COLO668 (cell line): ENCODE measurements around the gene CHDH.
A peak's percentile ranks its signal among the peaks of the same experiment; 100 is the strongest.

ENCODE experiments used
- DNase-seq: peaks from one replicate; lab custom pipeline; 2025; ENCODE audit not compliant: unreplicated experiment; lab: John Stamatoyannopoulos, UW

CHDH gene

GRCh38 chr3:53792866-53793265 lies 53.4 kb downstream of the CHDH start:
- DNase-seq, result peak; percentile 9

GRCh38 chr3:53791317-53791716 lies 54.9 kb downstream of the CHDH start:
- no peak for DNase-seq

GRCh38 chr3:53790470-53790869 lies 55.7 kb downstream of the CHDH start:
- DNase-seq, result no peak

GRCh38 chr3:53789459-53789858 lies 56.8 kb downstream of the CHDH start:
- no peak for DNase-seq

DNA sequence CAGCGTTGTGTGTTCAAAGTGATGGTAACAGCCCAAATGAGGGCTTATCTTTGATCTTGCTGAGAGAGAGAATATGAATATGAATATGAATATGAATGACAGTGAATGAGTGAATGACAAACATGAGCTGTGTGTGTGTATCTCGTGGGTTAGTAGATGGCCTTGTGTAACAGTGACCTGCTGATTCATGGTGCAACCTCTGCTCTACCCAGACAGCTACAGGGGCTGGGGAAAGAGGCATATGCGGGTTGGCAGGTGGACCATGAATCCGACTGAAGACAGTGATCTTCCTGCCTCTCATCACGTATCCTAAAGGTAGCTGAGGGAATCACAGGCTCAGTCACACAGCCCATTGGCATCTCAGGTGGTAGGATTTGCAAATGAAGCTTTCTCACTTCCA lies 58.2 kb downstream of the CHDH start:
- DNase-seq, result no peak

- DNase-seq, result no peak
These were observed 59.2 kb downstream of the CHDH start for GRCh38 chr3:53787016-53787415.

DNA sequence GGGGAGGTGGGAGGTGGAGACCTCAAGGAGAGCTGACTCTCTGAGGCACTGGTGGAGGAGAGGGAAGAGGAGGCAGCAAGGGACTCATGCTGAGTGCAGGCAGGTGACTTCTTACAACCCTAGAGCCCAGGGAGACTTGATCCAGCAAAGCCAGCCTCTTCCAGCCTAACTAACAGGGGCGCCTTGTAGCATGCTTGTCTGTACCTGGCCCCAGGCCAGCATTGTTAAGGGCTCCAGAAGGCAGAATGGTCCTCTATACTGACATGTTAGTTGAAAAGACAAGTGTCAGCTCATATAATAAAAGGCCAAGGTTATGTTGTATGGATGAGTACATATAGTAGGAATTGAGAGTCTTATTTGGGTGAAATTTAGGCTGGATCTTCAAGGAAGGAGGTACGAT lies 65.4 kb downstream of the CHDH start:
- no peak for DNase-seq

DNA sequence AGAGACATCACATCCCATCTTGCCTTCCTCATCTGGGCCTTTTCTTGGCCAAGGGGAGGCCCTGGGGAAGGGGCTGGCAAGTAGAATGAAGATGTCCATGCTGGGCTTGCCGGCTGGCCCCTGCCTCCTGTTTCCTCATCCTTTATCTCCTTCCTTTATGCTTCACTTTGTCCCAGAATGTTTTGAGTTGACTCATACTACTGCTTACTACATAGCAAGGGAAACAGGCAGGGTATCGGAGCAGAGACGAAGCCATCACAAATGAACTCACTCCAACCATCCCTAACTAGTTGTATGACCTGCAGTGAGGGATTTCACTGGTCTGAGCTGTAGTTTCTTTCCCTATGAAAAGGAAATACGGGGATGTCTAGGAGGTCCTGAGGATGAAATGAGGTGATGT lies 66.0 kb downstream of the CHDH start:
- no peak for DNase-seq

- DNase-seq, result no peak
These were observed 68.1 kb downstream of the CHDH start for GRCh38 chr3:53778153-53778552.

DNA sequence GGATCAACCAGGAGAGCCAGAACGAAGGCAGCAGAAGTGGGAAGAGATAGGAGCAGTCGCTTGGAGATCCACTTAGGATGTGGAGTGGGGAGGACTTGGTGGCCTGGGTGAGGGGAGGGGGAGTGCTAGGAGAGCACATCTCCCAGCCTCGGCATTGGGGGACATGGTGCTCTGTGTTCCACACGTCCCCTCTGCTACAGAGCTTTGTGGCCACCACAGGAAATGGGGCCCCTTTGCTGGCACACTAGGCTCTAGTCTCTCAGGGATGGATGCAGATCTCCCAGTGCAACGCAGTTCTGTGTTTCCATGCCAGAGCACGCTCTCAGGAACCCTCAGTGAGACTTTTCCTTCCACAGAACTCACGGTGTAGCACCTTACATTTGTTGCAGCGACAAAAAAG lies 68.8 kb downstream of the CHDH start:
- no peak for DNase-seq

- no peak for DNase-seq
These were observed 69.6 kb downstream of the CHDH start for GRCh38 chr3:53776494-53777101.

- DNase-seq, result peak; percentile 45
These were observed 70.4 kb downstream of the CHDH start for GRCh38 chr3:53775834-53776251.

- no peak for DNase-seq
These were observed 71.2 kb downstream of the CHDH start for GRCh38 chr3:53775018-53775417.

GRCh38 chr3:53774414-53774813 lies 71.8 kb downstream of the CHDH start:
- DNase-seq, result no peak

GRCh38 chr3:53773611-53774368 lies 72.4 kb downstream of the CHDH start:
- DNase-seq, result no peak

- DNase-seq, result no peak
These were observed 73.2 kb downstream of the CHDH start for GRCh38 chr3:53773021-53773436.

DNA sequence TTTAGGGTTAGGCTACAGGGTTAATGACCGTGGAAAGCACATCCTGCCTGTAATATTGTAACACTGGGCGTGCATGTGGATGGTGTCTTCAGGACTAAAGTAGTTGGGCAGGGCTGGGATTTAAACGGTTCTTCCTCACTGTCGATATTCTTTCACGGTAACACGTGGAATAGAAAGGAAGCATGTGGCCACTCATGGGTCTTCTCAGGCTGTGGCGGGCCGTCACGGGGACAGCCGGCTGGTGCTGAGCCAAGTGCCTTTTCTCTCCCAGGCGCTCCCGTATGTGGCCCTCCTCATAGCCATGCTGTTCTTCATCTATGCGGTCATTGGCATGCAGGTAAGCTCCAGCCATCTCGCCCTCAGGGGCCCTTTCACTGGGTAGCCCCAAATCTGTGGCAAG lies 73.7 kb downstream of the CHDH start:
- no peak for DNase-seq

DNA sequence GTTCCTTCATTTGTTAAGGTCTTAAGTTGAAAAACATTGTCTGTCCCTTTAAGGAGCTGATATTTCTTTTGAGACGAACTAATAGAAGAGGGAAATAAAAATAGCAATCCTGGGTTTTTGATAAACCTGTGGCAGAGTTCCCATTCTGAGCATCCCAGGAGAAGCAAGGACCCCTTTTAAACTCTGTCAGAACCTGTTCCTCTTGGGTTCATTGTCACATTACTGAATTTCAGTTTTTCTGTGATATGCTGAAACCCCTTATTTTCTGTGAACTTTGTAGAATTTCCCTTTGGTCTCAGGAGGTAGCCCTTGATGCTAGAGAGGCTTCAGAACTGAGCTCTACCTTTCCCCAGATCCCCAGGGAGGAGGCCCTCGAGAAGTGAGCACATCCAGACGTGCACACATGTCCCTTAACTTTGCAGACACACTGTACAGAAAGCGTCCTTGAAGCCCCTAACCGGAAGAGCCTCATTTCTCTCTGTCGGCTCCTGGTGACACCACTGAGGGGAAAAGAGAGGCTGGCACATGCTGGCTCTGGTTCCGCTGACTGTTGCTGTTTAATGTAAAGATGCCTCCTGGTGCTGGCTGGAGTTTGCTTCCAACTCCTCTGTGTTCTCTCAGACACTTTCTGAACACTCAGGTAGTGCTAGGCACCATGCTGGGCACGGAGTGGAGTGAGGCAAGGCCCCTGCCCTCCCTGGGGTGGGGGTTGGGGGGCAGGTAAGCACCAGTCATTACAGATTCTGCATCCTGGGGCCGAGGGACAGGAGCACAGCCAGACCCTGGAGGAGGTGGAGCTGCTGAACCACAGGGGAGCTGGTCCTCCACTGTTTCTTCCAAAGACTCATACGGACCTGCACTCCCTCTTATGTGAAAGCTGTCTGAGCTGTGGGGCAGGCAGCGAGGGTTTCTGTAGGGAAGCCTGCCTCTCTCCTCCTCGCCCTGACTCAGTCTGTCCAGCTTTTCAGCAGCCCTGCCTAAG lies 77.5 kb downstream of the CHDH start:
- DNase-seq, result no peak

DNA sequence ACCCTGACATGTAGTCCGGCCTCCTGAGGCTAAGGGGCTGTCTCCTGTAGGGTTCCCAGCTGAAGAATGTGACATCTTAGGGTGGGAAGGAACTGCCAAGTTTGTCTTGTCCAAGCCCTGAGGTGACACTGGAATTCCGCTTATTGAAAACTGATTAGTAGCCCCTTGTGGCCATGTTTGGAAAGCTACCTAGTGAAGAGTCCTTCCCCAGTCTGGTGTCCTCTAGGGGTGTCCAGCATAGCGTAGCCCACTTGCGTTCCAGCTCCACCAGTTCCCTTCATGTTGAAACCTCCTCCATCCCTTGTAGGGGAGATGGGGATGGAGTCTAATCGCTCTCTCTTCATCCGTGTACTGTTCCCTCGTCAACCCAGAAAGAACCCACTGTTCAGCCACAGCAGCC lies 79.5 kb downstream of the CHDH start:
- DNase-seq, result no peak

DNA sequence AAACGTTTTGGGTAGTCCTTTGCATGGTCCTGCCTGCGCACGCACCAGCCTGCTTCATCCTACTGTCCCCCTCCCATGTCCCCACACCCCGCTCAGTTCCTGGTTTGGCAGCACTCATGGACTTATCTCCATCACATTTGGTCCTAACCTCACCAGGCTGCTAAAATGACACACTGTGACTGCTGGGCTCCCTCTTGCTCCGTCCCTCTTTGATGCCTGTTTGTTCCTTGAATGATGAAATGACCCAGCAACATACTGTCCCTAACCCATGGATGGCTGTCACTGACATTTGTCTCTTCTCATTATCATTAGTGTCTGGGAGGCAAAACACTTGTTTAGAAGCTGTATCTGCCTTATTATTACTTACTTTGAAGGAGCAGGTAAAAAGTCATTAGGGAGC lies 80.5 kb downstream of the CHDH start:
- no peak for DNase-seq

DNA sequence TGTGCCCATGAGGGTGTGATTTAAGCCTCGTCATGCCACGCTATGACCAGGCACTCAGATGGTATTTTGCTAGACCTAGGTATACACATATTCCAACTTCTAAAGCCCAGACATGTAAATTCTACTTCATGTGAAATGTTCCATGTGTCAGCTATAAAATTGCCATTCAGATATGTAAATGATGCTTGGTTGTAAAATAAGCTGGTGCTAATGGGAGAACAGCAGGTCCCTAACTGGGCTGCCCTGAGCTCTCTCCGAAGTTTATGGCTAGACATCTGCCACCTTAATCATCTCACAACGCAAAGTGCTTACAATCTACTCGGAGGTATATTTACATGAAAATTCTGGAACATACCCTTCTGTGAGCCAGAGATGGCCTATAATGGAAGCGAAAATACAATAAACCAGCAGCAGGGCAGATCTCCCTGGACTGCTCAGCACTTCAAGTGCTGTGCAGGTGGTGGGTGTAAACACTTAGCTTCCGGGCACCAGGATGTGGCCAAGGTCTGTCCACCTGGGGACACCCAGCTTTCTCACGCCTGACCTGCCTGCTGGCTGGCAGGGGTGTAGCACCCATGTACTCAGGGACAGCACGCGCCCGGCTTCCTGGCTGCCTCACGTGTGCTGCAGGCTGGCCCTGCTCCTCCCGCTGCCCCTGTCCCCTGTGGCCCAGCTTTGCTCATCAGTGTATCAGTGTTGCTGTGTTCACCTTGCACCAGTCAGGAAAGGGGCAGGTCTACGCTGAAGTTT lies 82.0 kb downstream of the CHDH start:
- DNase-seq, result peak; percentile 84
